Duodenal mucosa (tissue), 2 donors: ENCODE results near the gene BMI1.
"Not testable (repeated sequence)": the region's sequence is repeated elsewhere in the genome, so short reads cannot be mapped to it uniquely, and the experiment has no call there.

ENCODE experiments used
- H3K27ac ChIP-seq: one replicate; pipeline ENCODE4 v1.7.0; 2013; ENCODE audit warnings: low read depth, low read length
- H3K27me3 ChIP-seq, 2 donors: one replicate each; pipeline ENCODE4 v1.7.0; 2013; ENCODE audit warnings: low read length in 2 of 2, control low read depth in 1 of 2; ENCODE audit not compliant: insufficient read depth in 2 of 2, control insufficient read depth in 1 of 2
- H3K36me3 ChIP-seq, 2 donors: one replicate each; pipeline ENCODE4 v1.7.0; 2013; ENCODE audit warnings: low read length in 2 of 2, control low read depth in 1 of 2; ENCODE audit not compliant: insufficient read depth in 2 of 2, control insufficient read depth in 1 of 2
- H3K4me1 ChIP-seq, 2 donors: one replicate each; pipeline ENCODE4 v1.7.0; 2013; ENCODE audit warnings: low read length in 2 of 2, control low read depth in 1 of 2; ENCODE audit not compliant: insufficient read depth in 2 of 2, control insufficient read depth in 1 of 2
- H3K4me3 ChIP-seq, 2 donors: one replicate each; pipeline ENCODE4 v1.7.0; 2013; ENCODE audit warnings: low read length in 2 of 2, low read depth in 1 of 2
- H3K9ac ChIP-seq, 2 donors: one replicate each; pipeline ENCODE4 v1.7.0; 2013; ENCODE audit warnings: low read length in 2 of 2, low read depth in 1 of 2
- H3K9me3 ChIP-seq, 2 donors: one replicate each; pipeline ENCODE4 v1.7.0; 2013; ENCODE audit warnings: low read length in 2 of 2, control low read depth in 1 of 2; ENCODE audit not compliant: control insufficient read depth in 1 of 2

BMI1 gene

GRCh38 chr10:22308390-22308789 is 12.5 kb upstream of the BMI1 start:
- H3K9me3 ChIP-seq = no peaks in the 10 kb centered on the region
- no peak overlapping the region for H3K4me3 ChIP-seq
- no peaks in the 10 kb centered on the region for H3K36me3 ChIP-seq
- no peaks in the 10 kb centered on the region for H3K4me1 ChIP-seq
- H3K27me3 ChIP-seq = no peaks in the 10 kb centered on the region
- no peak overlapping the region for H3K27ac ChIP-seq
- no peak overlapping the region for H3K9ac ChIP-seq

- Histone ChIP-seq H3K9ac (no peak overlapping the region), H3K27ac (no peak overlapping the region), H3K36me3 (no peaks in the 10 kb centered on the region), H3K4me3 (no peak overlapping the region), H3K4me1 (no peaks in the 10 kb centered on the region), H3K27me3 (no peaks in the 10 kb centered on the region), H3K9me3 (no peaks in the 10 kb centered on the region)
Measured at GRCh38 chr10:22309180-22310000, 11.5 kb upstream of the BMI1 start.

- H3K9me3 ChIP-seq, H3K4me3 ChIP-seq, H3K27ac ChIP-seq, H3K9ac ChIP-seq, H3K27me3 ChIP-seq, H3K36me3 ChIP-seq, H3K4me1 ChIP-seq: not testable (repeated sequence)
Measured at GRCh38 chr10:22310012-22310411, 10.9 kb upstream of the BMI1 start.

- peaks cover 4 to 11% of the 10 kb centered on the region in 2 donors for H3K4me1 ChIP-seq
- H3K27me3 ChIP-seq = no peaks in the 10 kb centered on the region
- no peak overlapping the region for H3K27ac ChIP-seq
- no peaks in the 10 kb centered on the region for H3K36me3 ChIP-seq
- H3K4me3 ChIP-seq = no peak overlapping the region
- no peaks in the 10 kb centered on the region for H3K9me3 ChIP-seq
- no peak overlapping the region for H3K9ac ChIP-seq
Measured at GRCh38 chr10:22310928-22311327, 10.0 kb upstream of the BMI1 start.

- peaks cover 19 to 23% of the 10 kb centered on the region in 2 donors for H3K4me1 ChIP-seq
- no peaks in the 10 kb centered on the region for H3K36me3 ChIP-seq
- no peaks in the 10 kb centered on the region for H3K9me3 ChIP-seq
- H3K27ac ChIP-seq = no peak overlapping the region
- no peaks in the 10 kb centered on the region for H3K27me3 ChIP-seq
- peak overlapping the region in 1 of 2 donors; percentile 94 for H3K4me3 ChIP-seq
- no peak overlapping the region for H3K9ac ChIP-seq
Measured at GRCh38 chr10:22314852-22315251, 6.0 kb upstream of the BMI1 start.

GRCh38 chr10:22315455-22316285 is 5.2 kb upstream of the BMI1 start:
- Histone ChIP-seq H3K4me3 (peak overlapping the region; percentile 91 to 94), H3K27me3 (no peaks in the 10 kb centered on the region), H3K9me3 (no peaks in the 10 kb centered on the region), H3K27ac (peak overlapping the region; percentile 81), H3K36me3 (no peaks in the 10 kb centered on the region), H3K9ac (peak overlapping the region; percentile 84 to 86), H3K4me1 (peaks cover 22 to 26% of the 10 kb centered on the region in 2 donors)

- Histone ChIP-seq H3K27ac (peak within 1 kb of the TSS; percentile 91), H3K27me3 (no peaks in the 10 kb centered on the region), H3K36me3 (no peaks in the 10 kb centered on the region), H3K4me3 (peak within 1 kb of the TSS; percentile 91 to 94), H3K4me1 (peaks cover 22 to 26% of the 10 kb centered on the region in 2 donors), H3K9ac (peak within 1 kb of the TSS; percentile 86 to 95), H3K9me3 (no peaks in the 10 kb centered on the region)
Measured at GRCh38 chr10:22316286-22317075, 4.4 kb upstream of the BMI1 start, which contains the start of gene COMMD3. Gene COMMD3 (plus strand): TSS chr10:22316388. CDS start chr10:22316418, 30 bp downstream.

GRCh38 chr10:22317076-22317370 is 3.9 kb upstream of the BMI1 start:
- Histone ChIP-seq H3K36me3 (no peaks in the 10 kb centered on the region), H3K4me3 (peak overlapping the region; percentile 91 to 94), H3K27ac (peak overlapping the region; percentile 91), H3K9me3 (no peaks in the 10 kb centered on the region), H3K9ac (peak overlapping the region; percentile 86 to 95), H3K27me3 (peaks cover under 1 to 1% of the 10 kb centered on the region in 2 donors), H3K4me1 (peaks cover 22 to 26% of the 10 kb centered on the region in 2 donors)

GRCh38 chr10:22317771-22318565 is 2.9 kb upstream of the BMI1 start:
- H3K36me3 ChIP-seq = no peaks in the 10 kb centered on the region
- H3K9ac ChIP-seq = no peak overlapping the region
- H3K4me1 ChIP-seq = peaks cover 26 to 34% of the 10 kb centered on the region in 2 donors
- no peaks in the 10 kb centered on the region for H3K9me3 ChIP-seq
- H3K4me3 ChIP-seq = peak overlapping the region in 1 of 2 donors; percentile 94
- no peak overlapping the region for H3K27ac ChIP-seq
- H3K27me3 ChIP-seq = peaks cover 8 to 11% of the 10 kb centered on the region in 2 donors
